Thyroid gland (tissue), 4 donors: ENCODE data around the gene TCERG1L. TPM values are rescaled to one million over a fixed set of nuclear protein-coding genes. Genes with fewer than 3 reads are reported as not detected.
A peak's percentile ranks its signal among the peaks of the same experiment; 100 is the strongest.
"Not testable (repeated sequence)": the region's sequence is repeated elsewhere in the genome, so short reads cannot be mapped to it uniquely, and the experiment has no call there.

Experiments
- DNase-seq, 2 donors: peaks; one replicate each; pipeline ENCODE4 v3.0.0-alpha.2; 2019
- H3K27ac ChIP-seq, 3 donors: fragments of 200-600 bp; sonication (generic); 1 replicate in 2 of 3; 2 replicates in 1 of 3; pipeline ENCODE4 v1.5.1; 2016 to 2019; ENCODE audit warnings: mild to moderate bottlenecking in 1 of 3, moderate library complexity in 1 of 3
- H3K27me3 ChIP-seq: fragments of 200-600 bp; sonication (generic); one replicate; pipeline ENCODE4 v1.5.1; 2019
- H3K36me3 ChIP-seq, 2 donors: fragments of 200-600 bp; sonication (generic); one replicate each; pipeline ENCODE4 v1.5.1; 2016 to 2019
- H3K4me1 ChIP-seq, 2 donors: fragments of 200-600 bp; sonication (generic); one replicate each; pipeline ENCODE4 v1.5.1; 2017 to 2019
- H3K4me3 ChIP-seq, 3 donors: fragments of 200-600 bp; sonication (generic); replicated peaks in 1 of 3; 1 replicate in 2 of 3; 2 replicates in 1 of 3; pipeline ENCODE4 v1.5.1; 2016; ENCODE audit warnings: mild to moderate bottlenecking in 1 of 3
- H3K9me3 ChIP-seq: fragments of 200-600 bp; sonication (generic); one replicate; pipeline ENCODE4 v1.5.1; 2017
- POLR2A ChIP-seq, 2 donors: fragments of 450-650 bp; IDR thresholded peaks; one replicate each; pipeline ENCODE4 v1.6.1; 2017; ENCODE audit warnings: antibody characterized with exemption in 2 of 2, mild to moderate bottlenecking in 2 of 2, moderate library complexity in 1 of 2
- WGBS, 2 donors: methylation state at CpG; one replicate each; pipeline ENCODE4 v1.1.5; 2017; 5-methylcytosine and 5-hydroxymethylcytosine counted together
- intact Hi-C: fragments of 100-400 bp; cut with DNase I; formaldehyde crosslinking; loops from one replicate; pipeline ENCODE4 v1.15.1; 2023
- total RNA-seq, 4 donors: library from RNA; depleted of rRNA; stranded (reverse); fragments of >200 nt; gene quantifications; one replicate each; pipeline ENCODE4 v1.2.3, GENCODE V29; 2016
- TF ChIP-seq, protein P1 (sequence below), 6 experiments: fragments of 200-600 bp in 3 of 6; fragments of 450-650 bp in 3 of 6; sonication (generic) in 3 of 6; IDR thresholded peaks; one replicate each; pipeline ENCODE4 v1.5.1; 2016 to 2019; ENCODE audit warnings: antibody characterized with exemption in 6 of 6, mild to moderate bottlenecking in 2 of 6, inconsistent platforms in 1 of 6, moderate library complexity in 1 of 6

The TCERG1L gene
- total RNA-seq, 4 donors from 2014 or later = 4.3 to 23.6 (median 8.2) TPM

GRCh38 chr10:131154306-131155025 lies 157.1 kb downstream of the TCERG1L start:
- Histone ChIP-seq H3K27ac (no peak overlapping the region), H3K4me1 (peaks cover 12 to 17% of the 10 kb centered on the region in 2 donors), H3K9me3 (no peaks in the 10 kb centered on the region), H3K36me3 (no peaks in the 10 kb centered on the region), H3K4me3 (no peak overlapping the region), H3K27me3 (no peaks in the 10 kb centered on the region)
- TF ChIP-seq POLR2A (IDR thresholded peaks at IDR 0.05) = no peak
- TF ChIP-seq, protein P1, sequence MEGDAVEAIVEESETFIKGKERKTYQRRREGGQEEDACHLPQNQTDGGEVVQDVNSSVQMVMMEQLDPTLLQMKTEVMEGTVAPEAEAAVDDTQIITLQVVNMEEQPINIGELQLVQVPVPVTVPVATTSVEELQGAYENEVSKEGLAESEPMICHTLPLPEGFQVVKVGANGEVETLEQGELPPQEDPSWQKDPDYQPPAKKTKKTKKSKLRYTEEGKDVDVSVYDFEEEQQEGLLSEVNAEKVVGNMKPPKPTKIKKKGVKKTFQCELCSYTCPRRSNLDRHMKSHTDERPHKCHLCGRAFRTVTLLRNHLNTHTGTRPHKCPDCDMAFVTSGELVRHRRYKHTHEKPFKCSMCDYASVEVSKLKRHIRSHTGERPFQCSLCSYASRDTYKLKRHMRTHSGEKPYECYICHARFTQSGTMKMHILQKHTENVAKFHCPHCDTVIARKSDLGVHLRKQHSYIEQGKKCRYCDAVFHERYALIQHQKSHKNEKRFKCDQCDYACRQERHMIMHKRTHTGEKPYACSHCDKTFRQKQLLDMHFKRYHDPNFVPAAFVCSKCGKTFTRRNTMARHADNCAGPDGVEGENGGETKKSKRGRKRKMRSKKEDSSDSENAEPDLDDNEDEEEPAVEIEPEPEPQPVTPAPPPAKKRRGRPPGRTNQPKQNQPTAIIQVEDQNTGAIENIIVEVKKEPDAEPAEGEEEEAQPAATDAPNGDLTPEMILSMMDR (IDR thresholded peaks at IDR 0.05) = no peak
- intact Hi-C loops = no loop called here
- no peak for DNase-seq
- 88 to 90% methylated on average over 17 of the region's 17 CpGs for WGBS, 2 donors

GRCh38 chr10:131152456-131152855 lies 159.1 kb downstream of the TCERG1L start:
- DNase-seq, H3K27ac ChIP-seq, H3K9me3 ChIP-seq, H3K4me3 ChIP-seq, H3K27me3 ChIP-seq, intact Hi-C loops, H3K36me3 ChIP-seq: not testable (repeated sequence)
- H3K4me1 ChIP-seq = peaks cover 15 to 37% of the 10 kb centered on the region in 2 donors

DNA sequence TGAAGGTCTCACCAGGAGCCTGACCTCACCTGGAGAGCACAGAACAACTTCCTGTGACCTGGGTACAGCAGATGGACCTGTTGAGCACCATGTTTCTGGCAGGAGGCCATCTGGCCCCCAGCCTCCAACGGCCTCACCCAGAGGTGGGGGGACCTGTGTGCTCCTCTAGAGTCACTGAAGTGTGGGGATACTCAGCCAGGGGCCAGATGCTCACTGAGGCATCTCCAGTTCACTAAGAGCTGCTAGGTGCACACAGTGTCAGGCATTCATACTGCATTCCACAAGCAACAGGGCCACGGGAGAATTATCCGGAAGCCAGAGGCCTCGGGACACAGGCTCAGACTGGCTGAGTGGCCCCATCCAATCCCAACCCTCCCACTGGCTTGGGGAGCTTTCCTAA lies 161.4 kb downstream of the TCERG1L start:
- TF ChIP-seq, protein P1 (IDR thresholded peaks at IDR 0.05) = no peak
- TF ChIP-seq POLR2A (IDR thresholded peaks at IDR 0.05) = no peak
- peaks cover 15 to 40% of the 10 kb centered on the region in 2 donors for H3K4me1 ChIP-seq
- H3K36me3 ChIP-seq = no peaks in the 10 kb centered on the region
- no peak overlapping the region for H3K4me3 ChIP-seq
- peak; percentile 90 to 93 for DNase-seq
- H3K27me3 ChIP-seq = no peaks in the 10 kb centered on the region
- peak overlapping the region; percentile 38 to 84 (median 46) for H3K27ac ChIP-seq
- no peaks in the 10 kb centered on the region for H3K9me3 ChIP-seq
- intact Hi-C loops = no loop called here
- 31 to 33% methylated on average over 3 to 4 of the region's 4 CpGs for WGBS, 2 donors

GRCh38 chr10:131149586-131149985 lies 161.9 kb downstream of the TCERG1L start:
- no peaks in the 10 kb centered on the region for H3K9me3 ChIP-seq
- no peaks in the 10 kb centered on the region for H3K36me3 ChIP-seq
- intact Hi-C loops = no loop called here
- WGBS, 2 donors = 68 to 85% methylated on average over 4 to 10 of the region's 10 CpGs
- peaks cover 15 to 40% of the 10 kb centered on the region in 2 donors for H3K4me1 ChIP-seq
- no peak overlapping the region for H3K4me3 ChIP-seq
- peak overlapping the region in 2 of 3 donors; percentile 8 to 73 for H3K27ac ChIP-seq
- no peaks in the 10 kb centered on the region for H3K27me3 ChIP-seq
- TF ChIP-seq, protein P1 (IDR thresholded peaks at IDR 0.05) = no peak
- TF ChIP-seq POLR2A (IDR thresholded peaks at IDR 0.05) = no peak
- DNase-seq = no peak

DNA sequence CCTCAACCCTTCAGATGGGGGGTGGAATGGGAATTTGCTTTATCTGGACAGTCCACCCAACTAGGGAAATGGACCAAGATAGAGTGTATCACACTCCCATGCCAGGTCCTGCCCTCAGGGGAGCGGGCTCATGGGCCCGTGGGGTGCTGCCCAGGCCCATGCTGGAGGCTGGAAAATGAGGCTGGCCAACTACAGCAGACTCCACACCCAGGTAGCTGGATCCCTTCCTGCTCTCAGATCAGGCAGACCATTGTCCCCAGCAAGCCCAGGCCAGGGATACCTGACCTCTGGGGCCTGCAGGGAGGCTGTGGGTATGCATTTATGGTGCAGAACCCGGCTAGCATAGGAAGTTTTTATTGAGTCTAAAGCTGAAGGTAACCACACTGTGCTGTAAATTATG lies 162.4 kb downstream of the TCERG1L start:
- 88 to 96% methylated on average over 1 to 3 of the region's 3 CpGs for WGBS, 2 donors
- H3K9me3 ChIP-seq = no peaks in the 10 kb centered on the region
- DNase-seq = no peak
- peaks cover 15 to 40% of the 10 kb centered on the region in 2 donors for H3K4me1 ChIP-seq
- no peak overlapping the region for H3K4me3 ChIP-seq
- no peaks in the 10 kb centered on the region for H3K27me3 ChIP-seq
- H3K27ac ChIP-seq = peak overlapping the region in 1 of 3 donors; percentile 73
- no peak for TF ChIP-seq POLR2A (IDR thresholded peaks at IDR 0.05)
- TF ChIP-seq, protein P1 (IDR thresholded peaks at IDR 0.05) = no peak
- H3K36me3 ChIP-seq = no peaks in the 10 kb centered on the region
- intact Hi-C loops = no loop called here
